Measurements from ENCODE around the gene LMF1.

Gene LMF1

DNA sequence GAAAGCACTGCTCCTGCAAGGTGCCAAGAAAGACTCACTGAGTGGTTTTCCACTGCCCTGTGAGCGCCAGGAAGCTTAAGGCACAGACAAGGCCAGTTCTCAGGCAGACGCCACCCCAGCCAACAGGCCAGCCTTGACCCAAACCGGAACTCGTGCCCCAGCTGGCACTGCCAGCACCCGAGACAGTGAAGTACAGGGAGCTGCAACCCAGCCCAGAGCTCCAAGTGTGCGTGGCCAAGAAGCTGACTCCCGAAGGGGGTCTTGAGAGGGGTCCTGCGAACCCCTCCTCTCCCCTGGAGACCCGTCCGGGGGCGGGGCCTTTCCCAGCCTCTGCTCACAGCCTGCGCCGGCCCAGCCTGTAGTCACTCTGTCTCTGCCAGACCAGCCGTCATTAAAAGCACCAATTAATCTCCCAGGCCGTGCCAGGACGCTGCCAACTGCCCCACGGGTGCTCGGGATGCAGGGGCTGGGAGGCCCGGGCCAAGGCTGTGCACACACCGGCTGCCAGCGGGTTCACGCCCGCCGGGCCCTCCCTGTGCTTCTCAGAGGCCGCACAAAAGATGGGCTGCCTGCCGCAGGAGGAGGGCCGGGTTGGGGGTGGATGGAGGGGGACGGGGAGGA, 6.4 kb upstream of the LMF1 start:
- peaks cover 33% of the 10 kb centered on the region for H3K27me3 ChIP-seq (ENCODE audit: control insufficient read depth, insufficient read depth, low read length)
- H3K4me3 ChIP-seq (ENCODE audit: low read depth, low read length), result no peak overlapping the region
- H3K4me1 ChIP-seq (ENCODE audit: control insufficient read depth, insufficient read depth, low read length), result peaks cover 4% of the 10 kb centered on the region; the same call in 1 of the 2 replicates
- no peaks in the 10 kb centered on the region for H3K9me3 ChIP-seq (ENCODE audit: control insufficient read depth, insufficient read depth, low read length)
- no peak overlapping the region for H3K9ac ChIP-seq (ENCODE audit: low read depth, low read length)
- H3K27ac ChIP-seq (ENCODE audit: low read depth, low read length), result no peak overlapping the region
- no peaks in the 10 kb centered on the region for H3K36me3 ChIP-seq (ENCODE audit: control insufficient read depth, insufficient read depth, low read length)

DNA sequence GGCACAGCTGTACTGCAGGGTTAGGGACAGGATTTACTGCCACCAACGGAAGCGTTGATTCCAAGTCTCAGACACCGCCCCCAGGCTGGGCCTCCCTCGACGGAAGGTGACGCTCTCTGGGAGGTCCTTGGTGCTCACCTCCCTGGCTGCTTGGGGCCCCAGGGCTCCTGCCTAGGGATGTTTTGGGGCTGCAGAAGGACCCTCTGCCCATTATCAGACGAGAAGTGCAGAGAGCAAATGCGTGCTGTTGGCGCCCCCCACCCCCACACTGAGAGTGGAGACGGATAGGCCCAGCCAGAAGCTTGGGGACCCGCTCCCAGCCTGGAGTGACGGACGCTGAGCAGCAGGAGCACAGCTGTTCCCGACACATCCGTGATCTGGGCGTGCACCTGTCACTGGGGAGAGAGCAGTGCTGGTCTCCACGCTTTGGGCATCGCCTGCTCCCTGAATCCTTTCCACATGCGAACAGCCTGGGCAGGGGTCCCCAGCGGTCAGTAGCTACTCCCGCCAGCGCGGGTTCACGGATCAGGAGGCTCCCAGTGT, 5.7 kb upstream of the LMF1 start:
- Histone ChIP-seq H3K4me3 (ENCODE audit: low read depth, low read length) (no peak overlapping the region), H3K27me3 (ENCODE audit: control insufficient read depth, insufficient read depth, low read length) (peaks cover 35% of the 10 kb centered on the region), H3K9ac (ENCODE audit: low read depth, low read length) (no peak overlapping the region), H3K36me3 (ENCODE audit: control insufficient read depth, insufficient read depth, low read length) (no peaks in the 10 kb centered on the region), H3K27ac (ENCODE audit: low read depth, low read length) (no peak overlapping the region), H3K4me1 (ENCODE audit: control insufficient read depth, insufficient read depth, low read length) (0 out of 2 replicates have a peak, but pooled peaks cover 4% of the 10 kb centered on the region), H3K9me3 (ENCODE audit: control insufficient read depth, insufficient read depth, low read length) (no peaks in the 10 kb centered on the region)

DNA sequence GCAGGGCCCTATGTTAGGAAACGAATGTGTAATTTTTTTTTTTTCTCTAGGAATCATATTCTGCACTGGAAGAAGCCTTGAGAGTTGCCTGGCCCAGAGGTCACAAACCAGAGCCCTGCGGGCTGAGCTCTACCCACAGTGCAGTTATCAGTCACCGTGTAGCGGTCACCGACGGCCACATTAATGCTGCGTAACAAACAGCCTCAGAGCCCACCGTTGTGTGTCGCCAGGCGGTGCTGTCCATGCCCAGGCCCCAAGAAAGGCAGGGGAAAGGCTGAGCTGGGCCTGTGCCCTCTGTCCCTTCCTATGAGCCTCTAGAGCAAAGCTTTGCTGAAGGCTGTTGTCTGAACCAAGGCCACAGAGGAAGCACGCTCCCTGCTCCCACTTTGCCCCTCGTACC, 4.5 kb upstream of the LMF1 start:
- no peak overlapping the region for H3K27ac ChIP-seq (ENCODE audit: low read depth, low read length)
- H3K4me1 ChIP-seq (ENCODE audit: control insufficient read depth, insufficient read depth, low read length), result 0 out of 2 replicates have a peak, but pooled peaks cover 4% of the 10 kb centered on the region
- no peaks in the 10 kb centered on the region for H3K36me3 ChIP-seq (ENCODE audit: control insufficient read depth, insufficient read depth, low read length)
- no peaks in the 10 kb centered on the region for H3K9me3 ChIP-seq (ENCODE audit: control insufficient read depth, insufficient read depth, low read length)
- H3K9ac ChIP-seq (ENCODE audit: low read depth, low read length), result no peak overlapping the region
- peaks cover 34% of the 10 kb centered on the region for H3K27me3 ChIP-seq (ENCODE audit: control insufficient read depth, insufficient read depth, low read length)
- no peak overlapping the region for H3K4me3 ChIP-seq (ENCODE audit: low read depth, low read length)

DNA sequence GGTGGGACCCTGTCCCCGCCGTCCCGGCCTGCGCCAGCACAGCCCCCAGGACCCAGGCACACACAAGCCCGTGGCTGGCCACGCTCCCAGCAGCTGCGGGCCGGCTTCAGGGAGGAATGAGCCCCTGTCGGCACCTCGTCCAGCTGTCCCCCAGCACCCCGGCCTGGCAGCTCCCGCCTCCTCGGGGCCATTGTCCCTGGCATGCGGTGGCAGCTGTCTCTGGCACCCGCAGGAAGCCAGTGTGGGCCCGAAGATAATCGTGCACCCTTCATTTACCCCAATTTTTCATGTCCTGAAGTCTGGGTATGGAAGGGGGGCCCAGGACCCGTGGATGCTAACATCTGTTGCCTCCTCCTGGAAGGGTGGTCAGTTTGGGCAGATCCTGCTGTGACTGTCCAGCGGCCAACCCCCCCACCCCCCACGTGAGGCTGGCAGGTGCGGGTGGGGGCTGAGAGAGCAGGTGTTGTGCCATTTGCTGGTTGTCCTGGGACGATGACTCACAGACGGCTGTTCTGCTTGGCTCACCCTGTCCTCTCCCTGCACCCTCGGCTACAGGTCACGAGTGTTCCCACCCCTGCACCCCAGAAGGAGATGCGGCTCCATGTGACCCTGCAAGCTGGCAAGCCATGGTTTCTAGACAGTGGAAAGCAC, 4.0 kb upstream of the LMF1 start:
- H3K4me1 ChIP-seq (ENCODE audit: control insufficient read depth, insufficient read depth, low read length), result peaks cover 2% of the 10 kb centered on the region; the same call in 1 of the 2 replicates
- H3K9me3 ChIP-seq (ENCODE audit: control insufficient read depth, insufficient read depth, low read length), result no peaks in the 10 kb centered on the region
- H3K36me3 ChIP-seq (ENCODE audit: control insufficient read depth, insufficient read depth, low read length), result no peaks in the 10 kb centered on the region
- peaks cover 28% of the 10 kb centered on the region for H3K27me3 ChIP-seq (ENCODE audit: control insufficient read depth, insufficient read depth, low read length)
- no peak overlapping the region for H3K27ac ChIP-seq (ENCODE audit: low read depth, low read length)
- no peak overlapping the region for H3K9ac ChIP-seq (ENCODE audit: low read depth, low read length)
- no peak overlapping the region for H3K4me3 ChIP-seq (ENCODE audit: low read depth, low read length)

DNA sequence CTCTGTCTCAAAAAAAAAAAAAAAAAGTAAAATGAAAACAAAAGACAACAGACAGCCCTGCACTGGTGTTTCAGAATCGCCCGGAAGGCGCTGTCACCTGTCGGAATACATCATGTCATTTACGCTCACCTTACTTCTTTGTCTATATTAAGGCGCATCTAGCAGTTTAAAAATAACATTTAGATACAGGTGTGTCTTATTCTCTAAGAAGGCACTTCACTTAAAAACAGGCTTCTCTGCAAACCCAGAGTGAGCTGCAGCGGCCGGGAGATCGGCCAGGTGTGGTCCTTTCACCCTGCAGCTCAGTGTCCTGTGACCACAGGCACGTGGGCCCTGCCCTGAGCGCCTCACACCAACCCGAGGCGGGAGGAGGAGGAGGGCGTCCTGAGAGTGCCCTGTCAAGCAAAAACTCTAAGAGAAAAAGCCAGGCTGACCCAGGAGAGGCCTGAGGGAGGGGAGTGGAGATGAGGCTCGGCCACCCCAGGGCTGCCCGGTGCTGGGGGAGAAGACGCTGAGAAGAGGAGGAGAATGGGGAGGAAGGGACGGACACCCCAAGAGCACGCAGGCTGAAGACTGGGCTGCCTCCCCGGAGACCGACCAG, 3.3 kb upstream of the LMF1 start:
- H3K36me3 ChIP-seq (ENCODE audit: control insufficient read depth, insufficient read depth, low read length), result no peaks in the 10 kb centered on the region
- H3K9me3 ChIP-seq (ENCODE audit: control insufficient read depth, insufficient read depth, low read length), result no peaks in the 10 kb centered on the region
- H3K27ac ChIP-seq (ENCODE audit: low read depth, low read length), result no peak overlapping the region
- no peak overlapping the region for H3K4me3 ChIP-seq (ENCODE audit: low read depth, low read length)
- no peak overlapping the region for H3K9ac ChIP-seq (ENCODE audit: low read depth, low read length)
- peaks cover 3% of the 10 kb centered on the region; the same call in 1 of the 2 replicates for H3K4me1 ChIP-seq (ENCODE audit: control insufficient read depth, insufficient read depth, low read length)
- peaks cover 27% of the 10 kb centered on the region for H3K27me3 ChIP-seq (ENCODE audit: control insufficient read depth, insufficient read depth, low read length)

DNA sequence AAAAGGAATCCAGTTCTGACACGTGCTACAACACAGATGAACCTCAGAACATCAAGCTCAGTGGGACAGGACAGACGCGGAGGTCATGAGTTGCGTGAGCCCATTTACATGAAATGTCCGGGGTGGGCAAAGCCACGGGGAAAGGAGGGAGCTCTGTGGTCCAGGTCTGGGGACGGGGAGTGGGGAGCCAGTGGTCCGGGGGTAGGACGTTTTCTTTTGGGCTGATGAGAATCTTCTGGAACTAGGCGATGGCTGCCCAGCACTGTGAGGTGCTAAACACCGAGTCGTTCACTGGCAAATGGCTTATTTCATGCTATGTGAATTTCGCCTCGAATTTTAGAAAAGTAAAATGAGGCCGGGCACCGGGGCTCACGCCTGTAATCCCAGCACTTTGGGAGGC, 2.6 kb upstream of the LMF1 start:
- Histone ChIP-seq H3K4me1 (ENCODE audit: control insufficient read depth, insufficient read depth, low read length) (peaks cover 3% of the 10 kb centered on the region; the same call in 1 of the 2 replicates), H3K9me3 (ENCODE audit: control insufficient read depth, insufficient read depth, low read length) (no peaks in the 10 kb centered on the region), H3K4me3 (ENCODE audit: low read depth, low read length) (no peak overlapping the region), H3K27ac (ENCODE audit: low read depth, low read length) (no peak overlapping the region), H3K36me3 (ENCODE audit: control insufficient read depth, insufficient read depth, low read length) (no peaks in the 10 kb centered on the region), H3K27me3 (ENCODE audit: control insufficient read depth, insufficient read depth, low read length) (peaks cover 20% of the 10 kb centered on the region), H3K9ac (ENCODE audit: low read depth, low read length) (no peak overlapping the region)

DNA sequence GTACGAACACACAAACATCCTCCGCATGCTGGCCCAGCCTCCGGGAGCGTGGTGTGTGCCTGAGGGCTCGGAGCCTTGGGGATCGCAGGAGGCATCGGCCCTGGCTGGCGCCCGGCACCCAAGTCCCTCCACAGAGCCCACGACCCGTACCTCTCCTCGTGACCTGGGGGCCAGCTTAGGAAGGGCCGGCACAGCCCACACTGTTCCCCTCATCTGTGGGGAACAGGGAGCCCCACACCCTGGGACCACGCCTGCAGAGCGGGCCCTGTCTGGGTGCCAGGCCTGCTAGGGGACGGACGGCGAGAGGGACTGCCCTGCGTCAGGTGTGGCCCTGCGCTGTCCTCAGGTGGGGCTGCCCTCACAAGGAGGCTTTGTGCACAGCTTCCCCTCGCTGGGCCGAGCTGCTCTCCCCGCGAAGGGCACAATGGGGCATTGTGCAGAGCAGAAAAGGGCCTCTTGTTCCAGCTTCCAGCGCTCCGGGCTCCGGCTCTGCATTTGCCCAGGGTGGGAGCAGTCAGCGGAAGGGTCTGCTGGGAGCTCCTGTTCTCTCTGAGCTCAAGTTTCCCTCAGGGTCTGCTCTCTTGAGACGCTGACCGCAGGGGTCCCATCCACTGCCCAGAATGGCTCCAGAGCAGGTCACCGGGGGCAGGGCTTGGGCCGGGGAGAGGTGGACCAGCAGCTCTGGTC, 1.7 kb upstream of the LMF1 start:
- H3K9me3 ChIP-seq (ENCODE audit: control insufficient read depth, insufficient read depth, low read length), result no peaks in the 10 kb centered on the region
- peaks cover 3% of the 10 kb centered on the region; the same call in 1 of the 2 replicates for H3K4me1 ChIP-seq (ENCODE audit: control insufficient read depth, insufficient read depth, low read length)
- H3K4me3 ChIP-seq (ENCODE audit: low read depth, low read length), result no peak overlapping the region
- no peak overlapping the region for H3K27ac ChIP-seq (ENCODE audit: low read depth, low read length)
- no peak overlapping the region for H3K9ac ChIP-seq (ENCODE audit: low read depth, low read length)
- peaks cover 19% of the 10 kb centered on the region for H3K27me3 ChIP-seq (ENCODE audit: control insufficient read depth, insufficient read depth, low read length)
- H3K36me3 ChIP-seq (ENCODE audit: control insufficient read depth, insufficient read depth, low read length), result no peaks in the 10 kb centered on the region

DNA sequence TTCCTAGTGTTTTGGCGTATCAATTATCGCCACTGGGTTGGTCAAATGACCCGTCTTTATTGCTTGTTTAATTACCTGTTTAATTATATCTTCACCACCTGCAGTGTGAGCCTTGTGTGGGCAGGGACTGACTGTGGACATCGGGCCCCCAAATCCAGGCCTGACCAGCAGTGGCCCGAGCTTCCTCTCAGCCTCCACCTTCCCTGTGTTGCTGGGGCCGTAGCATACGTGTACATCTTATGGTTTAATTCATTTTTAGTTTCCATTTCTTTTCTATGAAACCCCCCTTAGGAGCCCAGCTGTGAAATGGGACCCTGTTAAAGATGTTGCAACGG, 1.2 kb upstream of the LMF1 start:
- peaks cover 3% of the 10 kb centered on the region; the same call in 1 of the 2 replicates for H3K4me1 ChIP-seq (ENCODE audit: control insufficient read depth, insufficient read depth, low read length)
- H3K4me3 ChIP-seq (ENCODE audit: low read depth, low read length), result no peak overlapping the region
- H3K36me3 ChIP-seq (ENCODE audit: control insufficient read depth, insufficient read depth, low read length), result no peaks in the 10 kb centered on the region
- no peak overlapping the region for H3K27ac ChIP-seq (ENCODE audit: low read depth, low read length)
- H3K9me3 ChIP-seq (ENCODE audit: control insufficient read depth, insufficient read depth, low read length), result no peaks in the 10 kb centered on the region
- H3K27me3 ChIP-seq (ENCODE audit: control insufficient read depth, insufficient read depth, low read length), result peaks cover 19% of the 10 kb centered on the region
- no peak overlapping the region for H3K9ac ChIP-seq (ENCODE audit: low read depth, low read length)

DNA sequence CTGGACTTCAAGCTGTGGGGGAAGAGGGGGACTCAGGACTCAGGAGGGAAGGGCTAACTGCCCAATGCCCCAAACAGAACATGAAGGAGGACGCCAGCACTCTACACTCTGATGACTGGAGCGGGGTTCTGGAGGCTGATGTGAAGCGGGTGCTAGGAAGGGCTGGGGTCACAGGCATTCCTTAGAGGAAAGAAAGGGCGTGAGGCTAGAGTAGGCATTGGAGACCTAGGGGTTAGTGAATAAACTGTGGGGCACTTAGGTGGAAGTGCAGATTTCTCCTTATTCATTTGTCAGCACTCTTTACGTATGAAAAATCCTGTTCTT, 760 bp upstream of the LMF1 start:
- H3K4me1 ChIP-seq (ENCODE audit: control insufficient read depth, insufficient read depth, low read length), result peaks cover 3% of the 10 kb centered on the region; the same call in 1 of the 2 replicates
- no peaks in the 10 kb centered on the region for H3K9me3 ChIP-seq (ENCODE audit: control insufficient read depth, insufficient read depth, low read length)
- peak overlapping the region; percentile 62; the same call in 1 of the 2 replicates for H3K4me3 ChIP-seq (ENCODE audit: low read depth, low read length)
- peaks cover 19% of the 10 kb centered on the region for H3K27me3 ChIP-seq (ENCODE audit: control insufficient read depth, insufficient read depth, low read length)
- no peak overlapping the region for H3K9ac ChIP-seq (ENCODE audit: low read depth, low read length)
- H3K27ac ChIP-seq (ENCODE audit: low read depth, low read length), result no peak overlapping the region
- no peaks in the 10 kb centered on the region for H3K36me3 ChIP-seq (ENCODE audit: control insufficient read depth, insufficient read depth, low read length)

DNA sequence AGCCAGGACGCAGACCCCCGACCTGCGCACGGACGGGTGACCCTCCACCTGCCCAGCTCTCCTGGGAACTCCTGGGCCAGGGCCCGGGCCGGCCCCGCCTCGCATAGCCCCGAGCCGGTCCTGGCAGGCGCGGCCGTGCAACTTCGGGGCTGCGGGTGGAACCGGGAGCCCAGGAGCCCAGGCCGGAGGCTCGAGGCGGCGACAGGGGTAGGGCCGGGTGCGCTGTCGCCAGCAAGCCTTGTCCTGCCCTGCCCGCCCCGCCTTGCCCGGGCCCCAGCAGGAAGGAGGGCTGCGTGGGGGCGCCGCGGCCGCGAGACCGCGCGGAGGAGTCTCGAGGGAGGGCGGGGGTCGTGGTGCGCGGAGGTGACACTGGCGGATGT, 408 bp downstream of the LMF1 start:
- Histone ChIP-seq H3K27ac (ENCODE audit: low read depth, low read length) (peak overlapping the region; percentile 60), H3K36me3 (ENCODE audit: control insufficient read depth, insufficient read depth, low read length) (no peaks in the 10 kb centered on the region), H3K4me1 (ENCODE audit: control insufficient read depth, insufficient read depth, low read length) (peaks cover 3% of the 10 kb centered on the region; the same call in 1 of the 2 replicates), H3K4me3 (ENCODE audit: low read depth, low read length) (peak overlapping the region; percentile 80), H3K9ac (ENCODE audit: low read depth, low read length) (peak overlapping the region; percentile 51), H3K27me3 (ENCODE audit: control insufficient read depth, insufficient read depth, low read length) (peaks cover 19% of the 10 kb centered on the region), H3K9me3 (ENCODE audit: control insufficient read depth, insufficient read depth, low read length) (no peaks in the 10 kb centered on the region)
